Activated CD4-positive, alpha-beta T cell treated with anti-CD3 and anti-CD28 coated beads, Interleukin-2, amount 10 ng/mL, durations not matched to agents 7 days and 5 days (primary cell): Measurements from ENCODE around the gene PTH1R. TPM values are rescaled to one million over a fixed set of nuclear protein-coding genes. Genes with fewer than 3 reads are reported as not detected.
A peak's percentile ranks its signal among the peaks of the same experiment; 100 is the strongest.

Experiments used
- CTCF ChIA-PET: fragments of 350-600 bp; sonication (Branson Sonifier 250); formaldehyde crosslinking; loops from one replicate; lab custom pipeline; 2021; ENCODE audit warnings: antibody characterized with exemption; lab: Charles Lee
- POLR2A ChIA-PET: fragments of 350-600 bp; sonication (Branson Sonifier 250); formaldehyde crosslinking; loops from one replicate; lab custom pipeline; 2021; ENCODE audit warnings: antibody characterized with exemption; lab: Charles Lee
- DNase-seq: peaks from one replicate; pipeline ENCODE4 v3.0.0-alpha.2; 2020
- H3K27ac Mint-ChIP-seq: one replicate; pipeline ENCODE4 v1.8.0; 2021; ENCODE audit warnings: mild to moderate bottlenecking, moderate library complexity, mixed read lengths
- H3K27me3 Mint-ChIP-seq: one replicate; pipeline ENCODE4 v1.8.0; 2021; ENCODE audit warnings: mixed read lengths
- H3K36me3 Mint-ChIP-seq: one replicate; pipeline ENCODE4 v1.8.0; 2021; ENCODE audit warnings: low read depth, mixed read lengths
- H3K4me1 Mint-ChIP-seq: one replicate; pipeline ENCODE4 v1.8.0; 2021; ENCODE audit warnings: mixed read lengths
- H3K4me3 Mint-ChIP-seq: one replicate; pipeline ENCODE4 v1.8.0; 2021; ENCODE audit warnings: mild to moderate bottlenecking, moderate library complexity, mixed read lengths
- H3K9me3 Mint-ChIP-seq: one replicate; pipeline ENCODE4 v1.8.0; 2021; ENCODE audit warnings: mixed read lengths
- total RNA-seq, 2 experiments: library from RNA; stranded (reverse); gene quantifications; one replicate each; pipeline ENCODE4 v1.2.3, GENCODE V29; 2021

PTH1R gene
- total RNA-seq, 2 experiments from 2014 or later: not detected

- no peaks in the 10 kb centered on the region for H3K9me3 Mint-ChIP-seq
- no peak for DNase-seq
- ChIA-PET POLR2A (no interaction called here), CTCF (interaction anchor here (1.0 kb wide), 1 partner anchor 39 kb away, joined by 3 read pairs; no protein-coding TSS in a partner anchor)
- no peaks in the 10 kb centered on the region for H3K27me3 Mint-ChIP-seq
- H3K27ac Mint-ChIP-seq: no peak overlapping the region
- no peaks in the 10 kb centered on the region for H3K4me1 Mint-ChIP-seq
- no peaks in the 10 kb centered on the region for H3K36me3 Mint-ChIP-seq
- H3K4me3 Mint-ChIP-seq: no peak overlapping the region
These were observed 15.7 kb upstream of the PTH1R start for GRCh38 chr3:46861605-46862368.

GRCh38 chr3:46862369-46863025, 15.0 kb upstream of the PTH1R start:
- Mint-ChIP-seq H3K4me3 (no peak overlapping the region), H3K27me3 (no peaks in the 10 kb centered on the region), H3K4me1 (no peaks in the 10 kb centered on the region), H3K9me3 (no peaks in the 10 kb centered on the region), H3K27ac (no peak overlapping the region), H3K36me3 (no peaks in the 10 kb centered on the region)
- ChIA-PET POLR2A (no interaction called here), CTCF (interaction anchor here (0.5 to 1.0 kb wide), 2 partner anchors 39 to 170 kb away, joined by 3 to 4 read pairs; no protein-coding TSS in a partner anchor)
- no peak for DNase-seq

GRCh38 chr3:46863261-46863782, 14.2 kb upstream of the PTH1R start, which contains the start of gene MYL3:
MYL3 (minus strand) TSS chr3:46863444; CDS start chr3:46863390, 54 bp downstream.
- H3K9me3 Mint-ChIP-seq: no peaks in the 10 kb centered on the region
- H3K4me3 Mint-ChIP-seq: no peak within 1 kb of the TSS
- no peaks in the 10 kb centered on the region for H3K4me1 Mint-ChIP-seq
- H3K36me3 Mint-ChIP-seq: no peaks in the 10 kb centered on the region
- ChIA-PET CTCF (interaction anchor here (0.6 to 1.5 kb wide), 2 partner anchors 15 to 887 kb away, joined by 3 read pairs; partner anchors contain the start of gene PTH1R), POLR2A (no interaction called here)
- no peak within 1 kb of the TSS for H3K27ac Mint-ChIP-seq
- no peak for DNase-seq
- no peaks in the 10 kb centered on the region for H3K27me3 Mint-ChIP-seq

GRCh38 chr3:46864061-46864881, 13.2 kb upstream of the PTH1R start:
- Mint-ChIP-seq H3K9me3 (no peaks in the 10 kb centered on the region), H3K27ac (no peak overlapping the region), H3K4me1 (no peaks in the 10 kb centered on the region), H3K36me3 (no peaks in the 10 kb centered on the region), H3K4me3 (no peak overlapping the region), H3K27me3 (no peaks in the 10 kb centered on the region)
- CTCF ChIA-PET: interaction anchor here (0.6 to 1.5 kb wide), 2 partner anchors 14 to 886 kb away, joined by 3 read pairs; partner anchors contain the start of gene PTH1R
- no peak for DNase-seq
- POLR2A ChIA-PET: no interaction called here

GRCh38 chr3:46865031-46865507, 12.5 kb upstream of the PTH1R start:
- CTCF ChIA-PET: no interaction called here
- no peak for DNase-seq
- no peaks in the 10 kb centered on the region for H3K36me3 Mint-ChIP-seq
- H3K27ac Mint-ChIP-seq: no peak overlapping the region
- H3K9me3 Mint-ChIP-seq: no peaks in the 10 kb centered on the region
- no peak overlapping the region for H3K4me3 Mint-ChIP-seq
- POLR2A ChIA-PET: no interaction called here
- H3K4me1 Mint-ChIP-seq: no peaks in the 10 kb centered on the region
- H3K27me3 Mint-ChIP-seq: no peaks in the 10 kb centered on the region

- Mint-ChIP-seq H3K4me3 (no peak overlapping the region), H3K27me3 (no peaks in the 10 kb centered on the region), H3K36me3 (no peaks in the 10 kb centered on the region), H3K27ac (no peak overlapping the region), H3K4me1 (no peaks in the 10 kb centered on the region), H3K9me3 (no peaks in the 10 kb centered on the region)
- DNase-seq: no peak
- POLR2A ChIA-PET: no interaction called here
- CTCF ChIA-PET: interaction anchor here (1.0 to 1.2 kb wide), 2 partner anchors 15 to 303 kb away, joined by 3 read pairs; no protein-coding TSS in a partner anchor
These were observed 12.0 kb upstream of the PTH1R start for GRCh38 chr3:46865546-46865945.

- no peak for DNase-seq
- no peak overlapping the region for H3K4me3 Mint-ChIP-seq
- H3K27me3 Mint-ChIP-seq: no peaks in the 10 kb centered on the region
- no peak overlapping the region for H3K27ac Mint-ChIP-seq
- ChIA-PET POLR2A (no interaction called here), CTCF (interaction anchor here (1.0 to 1.5 kb wide), 7 partner anchors 10 to 304 kb away, joined by 3 to 5 read pairs (median 3); no protein-coding TSS in a partner anchor)
- H3K4me1 Mint-ChIP-seq: no peaks in the 10 kb centered on the region
- no peaks in the 10 kb centered on the region for H3K36me3 Mint-ChIP-seq
- no peaks in the 10 kb centered on the region for H3K9me3 Mint-ChIP-seq
These were observed 11.4 kb upstream of the PTH1R start for GRCh38 chr3:46866032-46866595.

- no peaks in the 10 kb centered on the region for H3K9me3 Mint-ChIP-seq
- H3K4me3 Mint-ChIP-seq: no peak overlapping the region
- H3K27ac Mint-ChIP-seq: no peak overlapping the region
- H3K4me1 Mint-ChIP-seq: no peaks in the 10 kb centered on the region
- DNase-seq: peak; percentile 82
- POLR2A ChIA-PET: no interaction called here
- no peaks in the 10 kb centered on the region for H3K36me3 Mint-ChIP-seq
- no peaks in the 10 kb centered on the region for H3K27me3 Mint-ChIP-seq
- CTCF ChIA-PET: interaction anchor here (0.6 to 1.6 kb wide), 9 partner anchors 9 to 482 kb away, joined by 3 to 5 read pairs (median 4); no protein-coding TSS in a partner anchor
These were observed 10.6 kb upstream of the PTH1R start for GRCh38 chr3:46866720-46867549.

- Mint-ChIP-seq H3K4me3 (no peak overlapping the region), H3K9me3 (no peaks in the 10 kb centered on the region), H3K36me3 (no peaks in the 10 kb centered on the region), H3K4me1 (no peaks in the 10 kb centered on the region), H3K27ac (no peak overlapping the region), H3K27me3 (no peaks in the 10 kb centered on the region)
- ChIA-PET CTCF (interaction anchor here (0.6 to 1.6 kb wide), 6 partner anchors 9 to 482 kb away, joined by 3 to 5 read pairs (median 5); no protein-coding TSS in a partner anchor), POLR2A (no interaction called here)
- DNase-seq: no peak
These were observed 10.0 kb upstream of the PTH1R start for GRCh38 chr3:46867550-46867898.

- Mint-ChIP-seq H3K36me3 (no peaks in the 10 kb centered on the region), H3K4me3 (no peak overlapping the region), H3K4me1 (no peaks in the 10 kb centered on the region), H3K27ac (no peak overlapping the region), H3K9me3 (no peaks in the 10 kb centered on the region), H3K27me3 (no peaks in the 10 kb centered on the region)
- no peak for DNase-seq
- CTCF ChIA-PET: interaction anchor here (0.8 to 1.6 kb wide), 5 partner anchors 9 to 456 kb away, joined by 3 to 6 read pairs (median 5); partner anchors contain the start of gene PTH1R
- POLR2A ChIA-PET: no interaction called here
These were observed 9.2 kb upstream of the PTH1R start for GRCh38 chr3:46868287-46868686.

- Mint-ChIP-seq H3K9me3 (no peaks in the 10 kb centered on the region), H3K27ac (no peak overlapping the region), H3K27me3 (no peaks in the 10 kb centered on the region), H3K4me1 (no peaks in the 10 kb centered on the region), H3K36me3 (no peaks in the 10 kb centered on the region), H3K4me3 (no peak overlapping the region)
- no peak for DNase-seq
- POLR2A ChIA-PET: interaction anchor here (0.6 kb wide), 1 partner anchor 1453 kb away, joined by 4 read pairs; no protein-coding TSS in a partner anchor
- CTCF ChIA-PET: interaction anchor here (0.6 to 1.3 kb wide), 5 partner anchors 8 to 59 kb away, joined by 3 to 6 read pairs (median 3); partner anchors contain the start of gene PTH1R
These were observed 8.6 kb upstream of the PTH1R start for GRCh38 chr3:46868948-46869347.
